Inferior parietal cortex (tissue), 1 donor: Measurements from ENCODE around the gene TP73.

ENCODE experiments used
- DNase-seq: peaks from one replicate; pipeline ENCODE4 v3.0.0-alpha.2; 2016; ENCODE audit errors: extremely low spot score

The TP73 gene

DNA sequence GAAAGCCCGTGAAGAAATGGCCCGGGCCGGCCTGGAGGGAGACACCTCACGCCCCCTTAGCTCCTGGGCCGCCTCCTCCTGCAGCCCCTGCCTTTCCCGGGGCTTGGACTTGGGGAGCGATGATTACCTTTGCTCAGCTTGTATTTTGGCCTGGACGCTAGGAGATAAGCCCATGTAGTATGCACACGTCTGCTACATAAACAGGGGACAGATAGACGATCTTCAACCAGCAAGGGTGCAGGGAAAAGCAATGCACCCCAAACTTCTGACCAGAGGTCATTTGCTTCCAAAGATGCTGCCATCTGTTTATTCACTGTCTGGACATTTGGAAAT lies 936 bp downstream of the TP73 start:
- DNase-seq = no peak

DNA sequence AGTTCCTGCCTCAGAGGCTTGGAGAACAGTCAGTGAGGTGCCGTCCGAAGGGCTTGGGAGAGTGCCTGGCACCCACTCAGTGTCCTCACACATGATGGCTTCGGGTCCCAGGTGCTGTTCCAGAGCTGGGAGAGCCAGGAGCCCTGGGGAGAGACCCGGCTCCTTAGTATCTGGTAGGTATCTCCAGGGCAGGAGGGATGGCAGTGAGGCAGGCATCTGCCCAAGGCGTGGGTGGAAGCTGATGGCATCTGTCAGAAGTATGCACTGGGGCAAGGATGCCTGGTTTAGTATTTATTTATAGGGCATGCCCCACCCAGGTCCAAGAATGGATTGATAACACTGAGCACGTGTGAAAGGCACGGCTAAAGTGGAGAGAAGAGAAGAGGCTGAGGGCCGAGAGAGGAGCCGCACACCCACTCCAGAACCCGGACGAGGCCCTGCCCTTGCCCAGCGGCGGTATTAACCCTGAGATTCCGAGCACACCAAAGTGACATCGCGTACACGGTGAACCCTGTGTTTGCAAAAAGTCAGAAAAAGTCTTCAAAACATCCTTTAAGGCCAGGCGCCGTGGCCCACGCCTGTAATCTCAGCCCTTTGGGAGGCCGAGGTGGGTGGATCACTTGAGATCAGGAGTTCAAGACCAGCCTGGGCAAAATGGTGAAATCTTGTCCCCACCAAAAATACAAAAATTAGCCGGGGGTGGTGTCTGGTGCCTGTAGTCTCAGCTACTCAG lies 2.4 kb downstream of the TP73 start:
- DNase-seq = no peak

DNA sequence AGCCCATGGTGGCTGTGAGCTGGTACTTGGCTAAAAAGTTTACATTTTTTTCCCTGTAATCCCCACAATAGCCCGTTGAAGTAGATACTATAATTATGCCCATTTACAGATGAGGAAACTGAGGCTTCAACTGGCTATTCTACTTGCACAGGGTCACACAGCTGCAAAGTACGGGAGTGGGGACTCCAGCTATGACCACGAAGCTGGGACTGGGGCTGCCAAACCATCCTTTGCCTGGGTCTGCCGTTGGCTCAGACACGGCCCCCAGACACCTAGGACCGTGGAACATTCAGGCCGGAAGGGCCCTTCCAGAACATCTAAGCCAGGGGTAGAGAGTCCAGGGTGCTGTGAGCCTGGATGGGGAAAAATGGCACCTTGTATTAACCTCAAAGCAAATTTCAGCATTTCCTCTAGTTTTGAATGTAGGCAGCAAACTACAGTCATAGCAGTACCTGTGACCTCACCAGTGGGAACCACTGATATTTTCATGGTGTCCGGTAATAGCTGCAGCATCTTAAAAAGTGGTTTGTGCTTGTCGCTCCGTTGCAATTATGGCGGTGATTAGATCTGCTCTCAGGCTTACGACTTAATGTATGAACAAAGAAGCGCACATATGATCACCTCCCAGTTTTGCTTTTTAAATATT lies 4.3 kb downstream of the TP73 start:
- no peak for DNase-seq

DNA sequence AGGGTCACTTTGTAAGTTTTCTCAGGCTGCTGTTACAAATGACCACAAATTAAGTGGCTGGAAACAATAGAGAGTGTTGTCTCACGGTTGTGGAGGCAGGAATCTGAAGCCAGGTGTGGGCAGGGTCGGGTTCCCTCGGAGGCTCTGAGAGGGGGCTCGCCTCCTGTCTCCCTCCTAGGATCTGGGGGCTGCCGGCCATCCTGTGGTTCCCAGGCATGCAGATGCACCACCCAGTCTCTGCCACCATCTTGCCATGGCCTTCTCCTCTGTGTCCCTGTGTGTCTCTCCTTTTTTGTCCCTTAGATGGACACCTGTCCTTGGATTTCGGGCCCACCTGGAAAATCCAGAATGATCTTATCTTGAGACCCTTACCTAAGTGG lies 4.8 kb downstream of the TP73 start:
- DNase-seq = no peak

DNA sequence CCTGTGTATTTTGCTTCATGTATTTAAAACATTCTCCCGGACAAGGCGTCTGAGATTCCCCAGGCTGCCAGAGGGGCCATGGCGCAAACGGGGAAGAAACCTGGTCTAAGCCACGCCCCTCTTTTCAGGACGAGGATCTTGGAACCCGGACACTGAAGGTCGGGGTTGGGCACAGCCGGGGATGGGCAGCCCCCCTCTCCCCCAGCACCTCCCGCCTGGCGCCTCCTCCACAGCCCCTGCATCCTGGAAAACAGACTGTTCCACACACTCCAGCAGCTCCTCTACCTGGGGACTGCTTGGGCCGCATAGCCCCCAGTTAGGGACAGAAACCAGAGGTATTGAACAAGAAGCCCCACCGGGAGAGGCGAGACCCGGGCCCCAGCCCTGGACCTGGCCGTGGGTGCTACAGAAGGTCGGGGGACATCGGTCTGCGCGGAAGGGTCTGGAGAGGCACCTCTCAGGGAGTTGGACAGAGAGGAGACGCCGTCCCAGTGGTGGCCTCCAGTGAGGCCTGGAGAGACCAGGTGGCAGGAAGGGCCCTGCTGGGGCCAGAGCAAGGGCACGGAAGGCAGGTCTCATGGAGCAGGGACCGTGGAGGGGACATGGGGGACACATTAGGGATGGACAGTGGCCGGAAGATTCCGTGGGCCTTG lies 5.4 kb downstream of the TP73 start:
- DNase-seq = no peak

DNA sequence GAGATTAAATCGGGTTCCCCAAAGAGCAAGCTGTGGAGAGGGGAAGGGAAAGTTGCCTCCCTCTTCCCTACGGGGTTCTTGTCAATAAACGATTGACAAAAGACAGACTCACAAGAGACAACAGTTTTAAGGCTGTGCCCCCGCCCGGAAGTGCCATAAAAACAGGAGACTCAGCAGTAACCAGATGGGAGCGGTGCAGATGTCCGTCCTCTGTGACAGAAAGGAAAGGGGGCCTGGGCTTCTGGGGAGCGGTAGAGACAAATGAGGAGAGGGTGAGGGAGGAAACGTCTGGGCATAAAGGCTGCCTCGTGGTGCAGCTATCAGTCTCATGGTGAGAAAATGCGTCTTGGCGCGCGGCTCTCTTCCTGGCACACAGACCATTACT lies 5.9 kb downstream of the TP73 start:
- DNase-seq = no peak

DNA sequence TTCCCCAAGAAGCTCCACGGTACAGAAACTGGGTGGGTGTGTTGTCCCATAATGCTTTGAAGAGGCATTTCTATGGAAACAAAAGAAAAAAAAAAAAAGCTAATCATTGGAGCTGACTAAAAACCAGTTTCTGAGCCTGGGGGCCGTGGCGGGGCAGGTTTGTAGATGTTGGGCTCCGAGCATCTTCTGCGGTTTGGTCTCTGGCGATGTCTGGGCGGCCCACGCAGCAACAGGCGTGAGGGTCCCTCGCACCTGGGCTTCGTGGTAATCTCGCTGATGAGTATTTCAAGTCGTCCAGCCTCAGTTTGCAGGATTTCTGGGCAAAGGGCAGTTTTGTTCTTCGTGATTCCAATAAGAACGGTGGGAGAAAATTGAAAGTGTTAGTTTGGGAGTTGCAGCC lies 6.8 kb downstream of the TP73 start:
- no peak for DNase-seq

DNA sequence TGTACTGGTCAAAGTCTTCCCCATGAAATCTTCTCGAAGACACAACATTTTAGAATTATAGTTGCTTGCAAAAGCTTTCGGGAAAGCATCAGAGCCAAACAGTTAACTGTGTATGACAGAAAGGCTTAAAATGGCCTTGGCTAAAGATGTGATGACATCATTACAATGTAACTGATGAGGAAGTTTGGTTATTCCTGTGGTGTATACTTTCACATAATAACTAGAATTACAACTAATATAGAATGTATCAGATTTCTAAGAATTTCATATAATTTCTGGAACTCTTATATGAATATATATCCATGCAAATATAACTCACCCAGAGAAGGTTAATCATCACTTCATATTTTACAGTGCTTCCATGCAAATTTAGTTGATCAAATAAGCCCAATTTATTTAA lies 8.4 kb downstream of the TP73 start:
- no peak for DNase-seq

DNA sequence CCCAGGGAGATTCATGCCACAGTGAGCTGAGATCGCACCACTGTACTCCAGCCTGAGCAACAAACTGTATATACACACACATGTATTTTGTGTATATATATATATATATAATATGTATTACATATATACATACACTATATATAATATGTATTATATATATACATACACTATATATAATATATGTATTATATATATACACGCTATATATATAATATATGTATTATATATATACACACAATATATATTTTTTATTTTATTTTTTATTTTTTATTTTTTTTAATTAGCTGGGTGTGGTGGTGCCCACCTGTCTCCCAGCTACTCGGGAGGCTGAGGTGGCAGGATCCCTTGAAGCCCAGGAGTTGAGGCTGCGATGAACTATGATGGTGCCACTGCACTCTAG lies 9.3 kb downstream of the TP73 start:
- DNase-seq = no peak

DNA sequence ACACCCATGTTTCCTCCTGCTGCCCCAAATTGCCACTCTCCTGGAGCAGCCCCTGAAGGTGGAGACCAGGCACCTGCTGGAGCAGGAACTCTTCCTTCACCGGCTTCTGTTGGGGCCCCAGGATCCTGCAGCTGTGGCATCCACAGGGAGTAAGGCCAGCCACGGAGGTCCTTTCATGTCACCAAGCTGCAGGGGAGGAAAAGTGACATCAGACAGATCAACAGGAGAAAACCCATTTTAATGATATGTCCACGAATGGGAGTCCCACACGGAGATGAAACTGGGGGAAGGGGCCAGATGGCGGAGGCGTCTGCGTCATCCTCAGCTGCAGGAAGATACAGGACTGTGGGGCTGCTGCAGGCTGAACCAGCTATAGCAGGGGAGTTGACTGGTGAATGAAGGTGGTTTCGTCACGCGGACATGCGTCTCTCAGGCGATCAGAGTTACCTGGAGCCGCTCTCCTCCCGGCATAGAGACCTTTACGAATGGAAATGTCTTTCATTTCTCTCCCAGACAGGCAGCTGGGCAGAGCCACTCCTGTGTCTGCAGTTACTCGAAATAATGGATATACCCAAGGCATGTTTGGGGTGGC lies 9.9 kb downstream of the TP73 start:
- no peak for DNase-seq

DNA sequence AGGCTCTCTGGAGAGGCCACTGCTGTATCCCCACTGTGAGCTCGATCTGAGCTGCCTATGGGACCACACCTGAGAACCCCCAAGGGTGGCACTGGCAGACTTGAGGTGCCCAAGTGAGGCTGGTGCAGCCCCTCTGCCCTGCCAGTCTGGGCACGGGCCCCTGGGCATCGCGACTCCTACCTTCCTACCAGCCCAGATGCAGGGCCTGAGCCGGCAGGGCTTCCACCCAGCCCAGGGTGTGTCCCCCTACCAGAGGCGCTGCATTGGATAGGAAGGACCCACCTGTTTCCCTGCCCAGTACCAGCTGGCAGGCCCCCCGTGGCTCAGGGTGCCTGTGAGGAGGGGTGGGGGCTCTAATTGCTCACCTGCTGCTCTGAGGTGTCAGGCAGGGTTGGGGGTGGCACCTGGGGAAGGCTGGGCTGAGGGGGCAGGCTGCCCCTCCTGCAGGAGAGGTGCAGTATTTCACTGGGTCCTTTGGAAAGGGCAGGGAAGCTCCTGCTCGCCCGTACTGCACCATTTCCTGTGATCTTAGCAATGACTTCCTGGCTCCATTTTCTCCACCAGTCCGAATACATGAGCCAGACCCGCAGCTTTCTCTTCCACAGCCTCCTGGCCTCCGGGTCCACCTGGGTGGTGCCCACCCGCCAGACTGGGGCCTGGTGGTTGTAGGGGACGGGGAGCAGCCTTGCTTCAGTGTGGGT lies 11.8 kb downstream of the TP73 start:
- DNase-seq = no peak

DNA sequence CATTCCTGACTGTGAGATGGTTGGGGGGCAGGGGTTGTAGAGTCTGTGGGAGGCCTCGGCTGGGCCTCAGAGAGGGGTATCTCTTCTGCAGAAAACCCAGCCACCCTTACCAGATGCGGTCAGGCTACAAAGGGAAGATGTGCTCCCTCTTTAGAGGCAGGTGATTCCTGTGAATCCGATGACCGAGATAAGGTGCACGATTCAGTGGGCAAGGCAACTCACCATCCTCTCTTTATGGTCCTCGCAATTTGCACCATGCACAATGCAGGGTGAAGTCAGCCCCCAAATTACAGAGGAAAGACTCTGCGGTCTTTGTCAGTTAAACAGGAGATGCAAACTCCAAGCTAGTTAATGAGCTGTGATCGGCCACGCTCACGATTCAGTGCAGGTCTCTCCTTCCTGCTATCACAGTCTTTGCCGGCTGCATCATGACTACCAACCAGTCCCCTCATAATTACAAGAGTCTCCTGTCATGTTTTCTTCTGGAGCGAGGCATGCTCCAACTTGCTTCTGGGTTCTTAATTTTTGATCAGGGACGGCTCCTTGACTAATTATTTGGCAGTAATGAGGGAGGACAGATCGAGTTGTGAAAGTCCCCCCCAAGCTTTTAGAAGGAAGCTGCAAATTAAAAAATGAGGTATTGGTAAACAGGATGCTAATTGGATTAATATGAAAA lies 12.5 kb downstream of the TP73 start:
- no peak for DNase-seq

DNA sequence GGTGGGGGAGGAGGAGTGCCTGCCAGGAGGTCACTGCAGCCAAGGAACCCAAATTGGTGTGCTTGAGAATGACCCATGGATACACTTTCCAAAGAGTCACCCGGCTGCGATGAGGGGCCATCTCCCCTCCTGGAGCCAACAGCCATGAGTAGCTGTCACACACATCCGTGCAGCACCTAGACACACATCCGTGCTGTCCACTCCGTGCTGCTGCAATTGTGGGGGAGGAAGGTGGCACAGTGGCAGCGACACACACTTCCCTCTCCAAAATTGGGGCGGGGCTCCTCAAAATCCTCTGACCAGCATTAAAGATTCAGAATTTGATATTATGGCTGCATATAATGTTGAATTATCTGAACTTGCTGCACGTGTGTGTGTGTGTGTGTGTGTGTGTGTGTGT lies 15.8 kb downstream of the TP73 start:
- DNase-seq = no peak

DNA sequence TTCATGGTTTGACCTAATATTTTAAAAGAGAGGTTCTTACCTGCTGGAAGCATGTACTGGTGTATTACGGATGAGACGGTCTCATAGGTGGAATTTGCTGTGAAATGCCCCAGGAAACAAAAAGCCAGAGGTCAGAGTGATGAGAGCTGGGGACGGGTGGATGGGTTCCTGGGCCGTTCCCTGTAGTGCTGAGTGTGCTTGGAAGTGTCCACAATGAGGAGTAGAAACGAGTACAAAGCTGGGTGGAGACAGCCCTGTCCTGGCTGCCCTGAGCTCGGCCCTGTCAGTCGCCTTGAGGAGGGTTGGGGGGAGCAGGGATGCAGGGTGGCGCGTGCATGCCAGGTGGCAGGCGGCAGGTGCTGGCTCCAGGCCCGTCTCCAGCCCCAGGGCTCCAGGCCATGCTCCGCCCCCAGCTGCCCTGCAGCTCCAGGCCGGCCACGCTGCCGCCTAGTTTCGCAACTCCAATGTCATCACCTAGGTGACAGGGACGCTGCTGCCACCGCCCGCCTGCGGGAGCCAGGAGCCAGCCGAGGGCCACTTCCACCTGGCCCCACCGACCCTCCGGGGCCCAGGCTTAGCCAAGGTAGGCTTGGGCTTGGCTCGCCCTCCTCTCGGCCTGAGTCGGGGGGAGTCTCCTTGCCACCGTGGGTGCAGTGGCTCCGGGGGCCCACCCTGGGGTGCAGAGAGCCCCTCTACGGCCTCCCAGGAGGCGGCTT lies 16.4 kb downstream of the TP73 start:
- DNase-seq = no peak

DNA sequence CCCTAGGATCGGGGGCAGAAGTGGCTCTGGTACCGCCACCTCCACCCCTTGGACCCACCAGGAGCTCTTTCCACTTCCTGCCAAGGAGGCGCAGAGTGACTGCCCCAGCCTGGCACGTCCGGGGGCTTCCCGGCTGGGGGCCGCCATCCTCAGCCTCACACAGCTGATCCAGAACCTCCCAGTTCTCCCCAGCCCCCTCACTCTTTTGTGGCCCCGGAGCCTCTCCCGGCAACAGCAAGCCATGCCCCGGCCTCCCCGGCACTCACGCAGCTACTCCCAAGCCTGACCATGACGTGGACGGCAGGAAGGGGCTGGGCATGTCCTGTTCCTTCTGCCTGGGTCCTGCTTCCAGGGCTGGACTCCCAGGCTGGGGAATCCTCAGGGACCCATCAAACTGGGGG lies 17.1 kb downstream of the TP73 start:
- DNase-seq = no peak

DNA sequence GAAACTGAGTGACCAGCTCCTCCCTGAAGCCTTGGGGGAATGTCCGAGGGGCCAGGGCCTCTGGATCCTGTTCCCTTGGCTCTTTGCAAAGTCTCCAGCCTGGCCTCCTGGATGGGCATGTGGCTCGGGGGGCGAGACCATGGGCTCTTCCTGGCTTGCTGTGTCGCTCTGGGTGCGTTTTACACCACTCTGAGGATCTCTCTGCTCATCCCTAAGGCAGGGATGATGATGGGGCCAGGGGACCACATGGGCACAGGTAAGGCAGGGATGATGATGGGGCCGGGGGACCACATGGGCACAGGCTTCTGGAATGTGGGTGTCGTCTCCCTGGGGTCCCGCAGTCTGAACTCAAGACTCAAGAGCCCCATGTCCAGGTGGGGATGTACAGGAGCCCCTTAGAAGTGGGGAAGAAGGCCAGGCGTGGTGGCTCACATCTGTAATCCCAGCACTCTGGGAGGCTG lies 17.7 kb downstream of the TP73 start:
- no peak for DNase-seq

DNA sequence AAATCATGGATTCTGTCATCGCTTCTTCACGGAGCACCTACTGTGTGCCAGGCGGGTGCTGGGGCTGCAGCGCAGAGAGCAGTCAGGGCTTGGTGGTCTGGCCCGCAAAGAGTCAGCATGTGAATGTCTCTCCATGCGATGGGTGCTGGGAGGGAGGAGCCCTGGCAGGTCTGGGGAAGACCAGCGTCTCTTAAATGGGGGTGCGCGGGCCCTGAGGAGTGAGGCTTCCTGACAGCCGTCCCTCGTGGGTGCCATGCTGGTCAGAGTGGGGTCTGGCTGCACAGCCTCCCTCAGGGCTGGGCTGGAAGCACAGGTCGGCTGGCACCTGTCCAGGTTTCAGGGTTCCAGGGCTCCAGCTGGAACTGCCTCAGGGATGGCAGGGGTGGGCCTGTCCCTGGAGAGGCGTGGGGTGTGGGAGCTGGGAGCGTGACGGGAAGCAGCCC lies 18.5 kb downstream of the TP73 start:
- DNase-seq = no peak

DNA sequence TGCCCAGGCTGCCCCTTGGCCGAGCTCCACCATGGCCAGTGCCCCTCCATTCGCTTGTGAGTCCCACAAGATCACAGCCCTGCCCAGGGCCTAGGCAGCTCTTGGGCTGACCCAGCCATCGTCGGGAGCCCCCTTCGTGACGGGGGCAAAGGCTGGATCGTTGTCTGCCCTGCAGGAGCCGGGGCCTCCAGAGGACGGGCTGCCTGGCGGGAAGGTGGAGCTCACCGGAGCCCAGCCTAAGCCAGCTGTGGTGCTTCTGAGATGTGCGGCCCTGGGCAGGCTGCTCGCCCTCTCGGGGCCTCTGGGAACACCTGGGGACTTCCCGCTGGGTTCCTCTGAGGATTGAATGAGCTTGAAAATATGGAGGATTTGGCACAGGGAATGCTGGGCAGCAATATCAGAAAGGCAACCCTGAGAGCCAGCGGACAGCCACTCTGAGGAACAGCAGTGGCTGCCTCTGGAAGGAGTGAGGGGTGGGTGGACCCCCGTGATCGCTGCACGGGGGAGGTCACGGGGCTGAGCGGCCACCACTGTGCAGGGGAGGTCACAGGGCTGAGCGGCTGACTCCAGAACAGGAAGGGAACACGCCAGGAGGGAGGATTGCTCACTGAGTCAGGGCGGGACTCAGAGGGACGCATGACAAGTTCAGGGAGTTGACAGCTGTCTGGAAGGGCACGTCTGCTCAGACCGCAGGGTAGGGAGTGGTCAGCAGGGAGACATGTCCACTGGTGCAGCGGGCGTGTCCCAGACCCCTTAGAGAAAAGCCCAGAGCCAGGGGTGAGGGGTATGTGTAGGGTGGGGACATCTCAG lies 19.3 kb downstream of the TP73 start:
- DNase-seq = no peak

DNA sequence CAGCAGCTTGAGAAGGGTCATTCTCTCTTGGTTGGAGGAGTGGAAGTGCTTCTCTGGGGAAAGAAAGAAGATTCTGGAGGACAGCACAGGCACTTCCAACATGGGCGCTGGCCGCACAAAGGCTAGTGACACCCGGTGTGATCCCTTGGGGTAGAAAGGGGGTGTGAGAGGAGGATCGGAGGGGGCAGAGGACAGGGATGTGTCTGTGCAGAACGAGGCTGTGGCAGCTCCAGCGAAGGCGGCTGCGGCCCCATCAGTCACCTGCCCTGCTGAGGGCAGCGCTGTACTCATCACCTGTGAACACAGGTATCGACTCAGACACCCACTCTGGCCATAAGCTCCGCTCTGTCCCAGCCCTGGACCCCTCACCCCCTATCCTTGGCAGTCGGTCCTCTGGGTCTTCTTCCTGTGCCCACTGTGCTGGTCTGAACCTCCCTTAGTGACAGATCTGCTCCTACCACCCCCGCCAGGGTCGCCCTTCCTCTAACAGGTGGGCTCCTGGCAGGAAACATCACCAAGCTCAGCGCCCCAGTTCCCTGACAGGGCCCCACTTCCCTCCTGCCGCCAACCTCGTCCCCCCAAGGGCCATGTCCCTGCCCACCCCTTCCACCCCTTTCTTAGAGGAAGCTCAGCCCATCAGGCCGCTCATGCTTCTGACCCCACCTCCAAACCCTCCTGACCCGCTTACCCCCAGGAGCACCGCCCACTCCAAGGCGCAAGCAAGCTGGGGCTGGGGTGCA lies 20.1 kb downstream of the TP73 start:
- DNase-seq = no peak

DNA sequence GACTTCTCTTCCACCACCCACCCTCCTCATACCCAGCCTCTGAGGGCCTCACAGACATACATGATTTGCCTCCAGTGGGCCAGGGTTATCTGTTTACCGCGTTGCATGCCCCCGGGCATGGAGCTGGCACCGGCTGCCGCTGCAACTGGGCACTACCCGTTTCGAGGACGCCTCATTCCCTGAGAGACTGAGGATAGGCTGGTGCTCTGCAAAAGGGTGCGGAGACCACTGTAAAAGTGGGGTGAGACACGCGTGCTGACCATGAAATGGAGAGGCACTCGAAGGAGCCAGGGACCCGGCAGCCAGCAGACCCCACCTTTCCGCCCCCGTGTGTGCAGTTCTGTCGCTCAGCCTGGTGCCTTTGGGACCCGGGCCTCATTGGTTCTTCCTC lies 20.6 kb downstream of the TP73 start:
- DNase-seq = no peak
